PC-9 (cell line): ENCODE data around the gene IL32. TPM values are rescaled to one million over a fixed set of nuclear protein-coding genes. Genes with fewer than 3 reads are reported as not detected.

ENCODE experiments used
- BruUV-seq: library from RNA; stranded (reverse); fragments of 400-500 nt; replicated peaks from 2 replicates; lab custom pipeline; 2021; lab: Mats Ljungman, UMichigan
- CTCF ChIA-PET: fragments of 300-600 bp; sonication (Branson Sonifier 250); formaldehyde crosslinking; loops from one replicate; lab custom pipeline; 2022; ENCODE audit warnings: antibody characterized with exemption; lab: Charles Lee
- POLR2A ChIA-PET: fragments of 300-600 bp; sonication (Branson Sonifier 250); formaldehyde crosslinking; loops from one replicate; lab custom pipeline; 2022; ENCODE audit warnings: antibody characterized with exemption; ENCODE audit not compliant: unreplicated experiment; lab: Charles Lee
- DNase-seq, 2 experiments: peaks; one replicate each; pipeline versions ENCODE4 v3.0.0 to v3.0.0-alpha.2; 2015 to 2022; ENCODE audit warnings: mixed read lengths in 1 of 2
- H2AFZ ChIP-seq: fragments of 200-600 bp; sonication (generic); 2 replicates; pipeline ENCODE4 v1.8.1; 2017; ENCODE audit warnings: antibody characterized with exemption
- H3F3A ChIP-seq: fragments of 200-600 bp; sonication (generic); 2 replicates; pipeline ENCODE4 v1.8.1; 2017; ENCODE audit warnings: antibody characterized with exemption, mild to moderate bottlenecking, low read depth; ENCODE audit not compliant: insufficient read depth
- H3K27ac ChIP-seq: fragments of 200-600 bp; sonication (generic); 2 replicates; pipeline ENCODE4 v1.6.1; 2016; ENCODE audit warnings: mixed run types
- H3K27me3 ChIP-seq: fragments of 200-600 bp; sonication (generic); 2 replicates; pipeline ENCODE4 v1.6.1; 2016; ENCODE audit warnings: low read depth, mixed run types; ENCODE audit not compliant: insufficient read depth
- H3K36me3 ChIP-seq: fragments of 200-600 bp; sonication (generic); 2 replicates; pipeline ENCODE4 v1.6.1; 2016; ENCODE audit warnings: low read depth, mixed run types
- H3K4me1 ChIP-seq: fragments of 200-600 bp; sonication (generic); replicated peaks from 2 replicates; pipeline ENCODE4 v1.6.1; 2016; ENCODE audit warnings: mixed run types; ENCODE audit not compliant: insufficient read depth
- H3K4me2 ChIP-seq: fragments of 200-600 bp; sonication (generic); 2 replicates; pipeline ENCODE4 v1.6.1; 2017; ENCODE audit warnings: mixed run types
- H3K4me3 ChIP-seq: fragments of 200-600 bp; sonication (generic); 2 replicates; pipeline ENCODE4 v1.6.1; 2016; ENCODE audit warnings: mixed run types
- H3K79me2 ChIP-seq: fragments of 200-600 bp; sonication (generic); 2 replicates; pipeline ENCODE4 v1.6.1; 2017; ENCODE audit warnings: low read depth, mixed run types
- H3K9me2 ChIP-seq: fragments of 200-600 bp; sonication (generic); 2 replicates; pipeline ENCODE4 v1.8.1; 2017; ENCODE audit warnings: mild to moderate bottlenecking; ENCODE audit not compliant: insufficient read depth
- H3K9me3 ChIP-seq: fragments of 200-600 bp; sonication (generic); 2 replicates; pipeline ENCODE4 v1.8.1; 2016; ENCODE audit warnings: low read depth; ENCODE audit not compliant: insufficient read depth
- H4K20me1 ChIP-seq: fragments of 200-600 bp; sonication (generic); 2 replicates; pipeline ENCODE4 v1.8.1; 2017; ENCODE audit not compliant: insufficient read depth
- EZH2 ChIP-seq: fragments of 200-600 bp; sonication (generic); IDR thresholded peaks from 2 replicates; pipeline ENCODE4 v1.8.0; 2017; ENCODE audit warnings: antibody characterized with exemption, low read depth
- intact Hi-C: fragments of 100-400 bp; cut with micrococcal nuclease; formaldehyde crosslinking; loops from one replicate; pipeline ENCODE4 v1.10.0; 2022; ENCODE audit not compliant: unreplicated experiment
- total RNA-seq: library from RNA; stranded (reverse); gene quantifications from 2 replicates; pipeline ENCODE4 v1.2.3, GENCODE V29; 2021
- TF ChIP-seq, protein P1 (sequence below): fragments of 200-600 bp; sonication (generic); conservative IDR thresholded peaks from 2 replicates; pipeline ENCODE4 v1.6.1; 2017; ENCODE audit warnings: mixed run types, antibody characterized with exemption, mild to moderate bottlenecking, moderate library complexity

Gene IL32
- total RNA-seq, 1 experiment from 2014 or later, result 2.2 TPM

DNA sequence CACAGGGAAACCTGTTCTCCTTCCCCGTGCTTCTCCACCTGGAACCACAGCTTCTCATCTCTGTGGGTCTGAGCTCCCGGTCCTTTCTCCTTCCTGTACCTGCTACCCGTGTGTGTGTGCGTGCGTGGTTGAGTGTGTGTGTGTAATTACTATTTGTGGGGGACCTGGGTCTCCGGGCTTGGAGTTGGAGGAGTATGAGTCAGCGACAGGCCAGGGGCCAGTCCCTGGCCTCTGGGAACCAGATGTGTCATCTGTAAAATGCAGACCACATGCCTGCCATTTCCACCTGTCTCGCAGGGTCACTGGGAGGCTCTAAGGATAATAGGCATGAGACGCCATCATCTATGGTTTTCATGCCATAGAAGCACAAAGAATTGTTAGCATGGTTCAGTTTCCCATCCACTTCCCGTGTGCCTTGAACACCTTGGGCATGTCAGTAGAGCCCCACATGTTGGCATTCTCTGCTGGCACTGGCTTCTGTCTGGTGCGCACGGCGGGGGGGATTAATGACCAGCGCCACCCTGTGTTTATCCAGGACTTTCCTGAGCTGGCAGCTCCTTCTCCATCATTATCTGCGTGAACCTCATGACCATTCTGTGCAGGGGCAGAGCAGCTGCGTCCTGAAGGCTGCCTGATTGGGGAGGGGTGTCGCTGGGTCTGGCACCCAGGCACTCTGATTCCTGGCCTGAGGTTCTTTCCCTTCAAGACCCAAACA lies 48.5 kb downstream of the IL32 start:
- Histone ChIP-seq H3K9me3 (no peaks in the 10 kb centered on the region), H3K27me3 (no peaks in the 10 kb centered on the region), H4K20me1 (no peaks in the 10 kb centered on the region), H3K79me2 (peaks cover 18% of the 10 kb centered on the region), H3F3A (peaks cover 9% of the 10 kb centered on the region; the same call in 1 of the 2 replicates), H3K9me2 (no peaks in the 10 kb centered on the region), H3K4me2 (peak overlapping the region; percentile 99), H3K4me3 (peak overlapping the region; percentile 72), H3K4me1 (peaks cover 14% of the 10 kb centered on the region), H3K36me3 (no peaks in the 10 kb centered on the region), H3K27ac (no peak overlapping the region), H2AFZ (no peak overlapping the region)
- no peak for DNase-seq
- no TSS peak for BruUV-seq
- CTCF ChIA-PET, result interaction anchor here (0.6 kb wide), 1 partner anchor 8 kb away, joined by 6 read pairs; no protein-coding TSS in a partner anchor
- TF ChIP-seq, protein P1, sequence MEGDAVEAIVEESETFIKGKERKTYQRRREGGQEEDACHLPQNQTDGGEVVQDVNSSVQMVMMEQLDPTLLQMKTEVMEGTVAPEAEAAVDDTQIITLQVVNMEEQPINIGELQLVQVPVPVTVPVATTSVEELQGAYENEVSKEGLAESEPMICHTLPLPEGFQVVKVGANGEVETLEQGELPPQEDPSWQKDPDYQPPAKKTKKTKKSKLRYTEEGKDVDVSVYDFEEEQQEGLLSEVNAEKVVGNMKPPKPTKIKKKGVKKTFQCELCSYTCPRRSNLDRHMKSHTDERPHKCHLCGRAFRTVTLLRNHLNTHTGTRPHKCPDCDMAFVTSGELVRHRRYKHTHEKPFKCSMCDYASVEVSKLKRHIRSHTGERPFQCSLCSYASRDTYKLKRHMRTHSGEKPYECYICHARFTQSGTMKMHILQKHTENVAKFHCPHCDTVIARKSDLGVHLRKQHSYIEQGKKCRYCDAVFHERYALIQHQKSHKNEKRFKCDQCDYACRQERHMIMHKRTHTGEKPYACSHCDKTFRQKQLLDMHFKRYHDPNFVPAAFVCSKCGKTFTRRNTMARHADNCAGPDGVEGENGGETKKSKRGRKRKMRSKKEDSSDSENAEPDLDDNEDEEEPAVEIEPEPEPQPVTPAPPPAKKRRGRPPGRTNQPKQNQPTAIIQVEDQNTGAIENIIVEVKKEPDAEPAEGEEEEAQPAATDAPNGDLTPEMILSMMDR, result no peak
- TF ChIP-seq EZH2, result no peak
- intact Hi-C loops, result no loop called here
- POLR2A ChIA-PET, result interaction anchor here (0.6 kb wide), 1 partner anchor 149 kb away, joined by 8 read pairs; no protein-coding TSS in a partner anchor

DNA sequence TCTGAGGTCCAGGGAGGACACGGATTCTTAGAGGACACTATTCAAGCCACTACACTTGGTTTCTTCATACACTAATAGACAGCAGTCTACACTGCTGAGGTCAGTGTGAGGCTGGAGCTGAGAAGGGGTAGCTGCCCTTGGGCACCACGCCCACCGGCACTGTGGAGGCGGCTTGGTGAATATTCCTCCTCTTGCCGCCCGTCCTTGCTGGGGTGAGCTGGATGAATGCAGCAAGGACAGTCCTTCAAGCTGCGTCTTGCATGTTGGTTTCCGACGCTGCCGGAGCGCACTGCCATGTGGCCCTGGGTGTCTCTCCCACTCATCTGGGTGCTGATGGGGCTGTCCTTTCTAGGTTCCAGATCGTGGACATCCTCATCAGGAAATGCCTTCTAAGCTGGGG lies 49.6 kb downstream of the IL32 start:
- no peak overlapping the region for H3K4me3 ChIP-seq
- no peak overlapping the region for H2AFZ ChIP-seq
- H3K4me1 ChIP-seq, result peaks cover 14% of the 10 kb centered on the region
- DNase-seq, result no peak
- TF ChIP-seq EZH2, result no peak
- TF ChIP-seq, protein P1, result no peak
- H3K9me3 ChIP-seq, result no peaks in the 10 kb centered on the region
- peaks cover 18% of the 10 kb centered on the region for H3K79me2 ChIP-seq
- no peaks in the 10 kb centered on the region for H3K27me3 ChIP-seq
- POLR2A ChIA-PET, result interaction anchor here (0.6 kb wide), 1 partner anchor 20 kb away, joined by 5 read pairs; the partner anchor contains the start of gene ZNF213
- H3F3A ChIP-seq, result peaks cover 4% of the 10 kb centered on the region; the same call in 1 of the 2 replicates
- H3K9me2 ChIP-seq, result no peaks in the 10 kb centered on the region
- intact Hi-C loops, result no loop called here
- no peak overlapping the region for H3K27ac ChIP-seq
- BruUV-seq, result no TSS peak
- CTCF ChIA-PET, result no interaction called here
- no peaks in the 10 kb centered on the region for H3K36me3 ChIP-seq
- no peak overlapping the region for H3K4me2 ChIP-seq
- no peaks in the 10 kb centered on the region for H4K20me1 ChIP-seq

DNA sequence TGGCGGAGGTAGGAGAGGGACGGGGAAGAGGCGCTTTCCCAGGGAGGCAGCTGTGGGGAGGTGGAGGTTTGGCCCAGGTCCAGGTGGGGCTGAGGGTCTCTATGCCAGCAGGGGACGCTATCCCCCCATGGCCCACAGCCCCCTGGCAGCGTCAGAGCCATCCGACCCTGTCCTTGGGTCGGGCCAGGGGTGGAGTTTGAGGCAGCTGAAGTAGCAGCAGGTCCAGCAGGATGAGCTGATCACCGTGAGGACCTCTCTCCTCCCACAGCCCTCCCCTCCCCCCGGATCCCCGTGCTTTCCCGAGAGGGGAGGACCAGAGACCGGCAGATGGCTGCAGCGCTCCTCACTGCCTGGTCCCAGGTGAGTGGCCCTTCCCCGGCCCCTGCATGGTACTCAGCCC lies 50.1 kb downstream of the IL32 start:
- TF ChIP-seq EZH2, result no peak
- TF ChIP-seq, protein P1, result no peak
- no TSS peak for BruUV-seq
- POLR2A ChIA-PET, result interaction anchor here (0.6 kb wide), 1 partner anchor 19 kb away, joined by 5 read pairs; the partner anchor contains the start of gene ZNF213

More for the DNA sequence above, 50.1 kb downstream of the IL32 start:
- no peak overlapping the region for H2AFZ ChIP-seq
- no peaks in the 10 kb centered on the region for H3K36me3 ChIP-seq
- H3K27ac ChIP-seq, result no peak overlapping the region
- no peaks in the 10 kb centered on the region for H4K20me1 ChIP-seq
- CTCF ChIA-PET, result no interaction called here
- no peak overlapping the region for H3K4me2 ChIP-seq
- peaks cover 18% of the 10 kb centered on the region for H3K79me2 ChIP-seq
- H3K27me3 ChIP-seq, result no peaks in the 10 kb centered on the region
- no peaks in the 10 kb centered on the region for H3K9me3 ChIP-seq
- peaks cover 4% of the 10 kb centered on the region; the same call in 1 of the 2 replicates for H3F3A ChIP-seq
- H3K9me2 ChIP-seq, result no peaks in the 10 kb centered on the region
- DNase-seq, result no peak
- no peak overlapping the region for H3K4me3 ChIP-seq
- intact Hi-C loops, result no loop called here
- peaks cover 14% of the 10 kb centered on the region for H3K4me1 ChIP-seq
